Lower leg skin (tissue), 4 donors: ENCODE measurements around the gene CNTRL. TPM values are rescaled to one million over a fixed set of nuclear protein-coding genes. Genes with fewer than 3 reads are reported as not detected.
"Not testable (repeated sequence)": the region's sequence is repeated elsewhere in the genome, so short reads cannot be mapped to it uniquely, and the experiment has no call there.

Source experiments
- DNase-seq, 2 donors: peaks; one replicate each; pipeline ENCODE4 v3.0.0-alpha.2; 2019; ENCODE audit warnings: low spot score in 2 of 2
- H3K4me3 ChIP-seq: fragments of 200-600 bp; sonication (generic); 2 replicates; pipeline ENCODE4 v1.5.1; 2017; ENCODE audit warnings: mild to moderate bottlenecking, low read depth; ENCODE audit not compliant: poor library complexity, severe bottlenecking
- CTCF ChIP-seq, 3 donors: fragments of 450-650 bp; IDR thresholded peaks; one replicate each; pipeline ENCODE4 v1.5.1; 2016; ENCODE audit warnings: antibody characterized with exemption in 3 of 3, mild to moderate bottlenecking in 3 of 3, moderate library complexity in 2 of 3
- POLR2A ChIP-seq, 2 donors: fragments of 450-650 bp; IDR thresholded peaks; one replicate each; pipeline ENCODE4 v1.6.1; 2016 to 2017; ENCODE audit warnings: antibody characterized with exemption in 2 of 2, mild to moderate bottlenecking in 1 of 2, moderate library complexity in 1 of 2
- WGBS, 2 donors: methylation state at CpG; one replicate each; pipeline ENCODE4 v1.1.5; 2018; 5-methylcytosine and 5-hydroxymethylcytosine counted together
- intact Hi-C: fragments of 100-400 bp; cut with DNase I; formaldehyde crosslinking; loops from one replicate; pipeline ENCODE4 v1.15.0; 2023; ENCODE audit warnings: low total_unique reads
- total RNA-seq, 4 donors: library from RNA; depleted of rRNA; stranded (reverse); fragments of >200 nt; gene quantifications; one replicate each; pipeline ENCODE4 v1.1.0, GENCODE V29; 2016

CNTRL gene
- total RNA-seq, 4 donors from 2014 or later, result 7.7 to 11.4 (median 9.0) TPM

- H3K4me3 ChIP-seq, result no peak overlapping the region
- TF ChIP-seq CTCF (IDR thresholded peaks at IDR 0.05) (no peak), POLR2A (IDR thresholded peaks at IDR 0.05) (no peak)
- WGBS, 2 donors, result 23 to 35% methylated on average over 3 of the region's 3 CpGs
- no peak for DNase-seq
- intact Hi-C loops, result no loop called here
Measured at GRCh38 chr9:121125590-121125989, 50.8 kb downstream of the CNTRL start.

- 86 to 95% methylated on average over 3 of the region's 3 CpGs for WGBS, 2 donors
- DNase-seq, intact Hi-C loops, H3K4me3 ChIP-seq: not testable (repeated sequence)
Measured at GRCh38 chr9:121129384-121129783, 54.6 kb downstream of the CNTRL start.

GRCh38 chr9:121133104-121133816, 58.5 kb downstream of the CNTRL start:
- WGBS, 2 donors, result 74 to 75% methylated on average over 19 of the region's 19 CpGs
- TF ChIP-seq CTCF (IDR thresholded peaks at IDR 0.05) (no peak), POLR2A (IDR thresholded peaks at IDR 0.05) (no peak)
- intact Hi-C loops, result no loop called here
- no peak overlapping the region for H3K4me3 ChIP-seq
- peak in 1 of 2 donors; percentile 87 for DNase-seq

- H3K4me3 ChIP-seq, result no peak overlapping the region
- WGBS, 2 donors, result 96 to 97% methylated on average over 2 of the region's 2 CpGs
- TF ChIP-seq CTCF (IDR thresholded peaks at IDR 0.05), result no peak
- no peak for TF ChIP-seq POLR2A (IDR thresholded peaks at IDR 0.05)
- intact Hi-C loops, result no loop called here
- no peak for DNase-seq
Measured at GRCh38 chr9:121135642-121136041, 60.9 kb downstream of the CNTRL start.

GRCh38 chr9:121138561-121138960, 63.8 kb downstream of the CNTRL start:
- H3K4me3 ChIP-seq, result no peak overlapping the region
- intact Hi-C loops, result no loop called here
- no peak for DNase-seq
- TF ChIP-seq CTCF (IDR thresholded peaks at IDR 0.05) (no peak), POLR2A (IDR thresholded peaks at IDR 0.05) (no peak)

GRCh38 chr9:121138973-121139372, 64.2 kb downstream of the CNTRL start:
- WGBS, 2 donors, result 74% methylated on average over 3 of the region's 3 CpGs
- H3K4me3 ChIP-seq, result no peak overlapping the region

More at GRCh38 chr9:121138973-121139372, 64.2 kb downstream of the CNTRL start:
- TF ChIP-seq CTCF (IDR thresholded peaks at IDR 0.05) (no peak), POLR2A (IDR thresholded peaks at IDR 0.05) (no peak)
- intact Hi-C loops, result no loop called here
- DNase-seq, result no peak
